Measurements from ENCODE around the gene SMIM33.
"Not testable (repeated sequence)": the region's sequence is repeated elsewhere in the genome, so short reads cannot be mapped to it uniquely, and the experiment has no call there.

SMIM33 gene

GRCh38 chr5:139482050-139482889, 11.5 kb downstream of the SMIM33 start, which contains the start of gene STING1:
Gene STING1 (minus strand): TSS chr5:139482758. CDS start chr5:139481704, 1,054 bp downstream.
- peak; percentile 46 for DNase-seq (ENCODE audit: low read depth)

- not testable (repeated sequence) for DNase-seq (ENCODE audit: low read depth)
Measured at GRCh38 chr5:139482890-139483208, 12.0 kb downstream of the SMIM33 start.

GRCh38 chr5:139486201-139486600, 15.4 kb downstream of the SMIM33 start:
- DNase-seq (ENCODE audit: low read depth), result no peak

GRCh38 chr5:139488260-139488659, 17.5 kb downstream of the SMIM33 start:
- no peak for DNase-seq (ENCODE audit: low read depth)

DNA sequence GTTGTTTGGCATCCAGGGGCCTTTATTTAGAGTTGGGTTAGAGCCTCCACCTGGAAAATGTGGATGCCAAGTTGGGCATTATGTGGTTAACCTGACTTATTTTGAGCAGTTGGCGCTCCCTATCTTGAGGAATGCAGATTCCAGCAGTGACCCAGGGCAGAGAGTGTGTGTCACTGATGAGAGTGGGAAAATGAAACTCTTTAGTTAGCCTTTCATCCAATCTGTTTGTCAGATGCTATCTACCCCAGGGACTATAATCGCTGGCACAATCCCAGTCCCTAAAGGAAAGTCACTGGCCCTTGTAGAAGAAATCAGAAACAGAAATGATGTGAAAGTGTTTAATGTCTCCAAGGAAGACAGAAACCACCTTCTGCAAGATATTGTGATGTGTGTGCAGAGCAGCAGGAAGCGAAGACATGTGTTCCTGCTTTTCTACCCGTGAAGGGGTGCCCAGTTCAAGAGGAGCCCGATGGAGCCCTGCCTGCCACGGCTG, 21.9 kb downstream of the SMIM33 start:
- DNase-seq (ENCODE audit: low read depth), result no peak

GRCh38 chr5:139494256-139494655, 23.5 kb downstream of the SMIM33 start:
- no peak for DNase-seq (ENCODE audit: low read depth)

DNA sequence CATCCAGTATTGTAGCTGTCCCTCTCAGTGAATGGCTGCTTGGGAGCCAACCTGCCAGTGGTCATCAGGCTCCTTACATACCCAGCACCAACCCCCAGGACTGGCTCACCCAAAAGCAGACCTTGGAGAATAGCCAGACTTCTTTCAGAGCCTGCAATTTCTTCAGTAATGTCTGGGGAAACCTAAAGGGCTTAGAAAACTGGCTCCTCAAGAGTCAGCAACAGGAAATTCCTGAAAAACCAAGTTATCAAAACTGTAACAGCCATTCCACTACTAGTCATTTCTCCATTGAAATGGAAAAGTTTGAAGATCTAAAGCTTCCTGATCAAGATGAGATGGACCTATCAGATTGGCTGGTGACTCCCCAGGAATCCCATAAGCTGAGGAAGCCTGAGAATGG, 24.0 kb downstream of the SMIM33 start:
- no peak for DNase-seq (ENCODE audit: low read depth)

GRCh38 chr5:139495638-139496435, 25.0 kb downstream of the SMIM33 start:
- DNase-seq (ENCODE audit: low read depth), result no peak

- no peak for DNase-seq (ENCODE audit: low read depth)
Measured at GRCh38 chr5:139501381-139501780, 30.6 kb downstream of the SMIM33 start.

DNA sequence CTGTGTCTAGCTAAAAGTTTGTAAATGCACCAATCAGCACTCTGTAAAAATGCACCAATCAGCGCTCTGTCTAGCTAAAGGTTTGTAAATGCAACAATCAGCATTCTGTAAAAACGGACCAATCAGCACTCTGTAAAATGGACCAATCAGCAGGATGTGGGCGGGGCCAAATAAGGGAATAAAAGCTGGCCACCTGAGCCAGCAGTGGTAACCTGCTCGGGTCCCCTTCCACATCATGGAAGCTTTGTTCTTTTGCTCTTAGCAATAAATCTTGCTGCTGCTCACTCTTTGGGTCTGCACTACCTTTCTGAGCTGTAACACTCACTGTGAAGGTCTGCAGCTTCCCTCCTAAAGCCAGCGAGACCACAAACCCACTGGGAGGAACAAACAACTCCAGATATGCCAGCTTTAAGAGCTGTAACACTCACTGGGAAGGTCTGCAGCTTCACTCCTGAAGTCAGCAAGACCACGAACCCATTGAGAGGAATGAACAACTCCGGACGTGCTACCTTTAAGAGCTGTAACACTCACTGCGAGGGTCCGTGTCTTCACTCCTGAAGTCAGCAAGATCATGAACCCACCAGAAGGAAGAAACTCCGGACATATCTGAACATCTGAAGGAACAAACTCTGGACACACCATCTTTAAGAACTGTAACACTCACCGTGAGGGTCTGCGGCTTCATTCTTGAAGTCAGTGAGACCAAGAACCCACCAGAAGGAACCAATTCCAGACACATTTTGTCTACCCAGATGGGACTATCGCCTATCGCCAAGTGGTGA, 32.4 kb downstream of the SMIM33 start:
- not testable (repeated sequence) for DNase-seq (ENCODE audit: low read depth)

GRCh38 chr5:139503879-139504278, 33.1 kb downstream of the SMIM33 start:
- not testable (repeated sequence) for DNase-seq (ENCODE audit: low read depth)

DNA sequence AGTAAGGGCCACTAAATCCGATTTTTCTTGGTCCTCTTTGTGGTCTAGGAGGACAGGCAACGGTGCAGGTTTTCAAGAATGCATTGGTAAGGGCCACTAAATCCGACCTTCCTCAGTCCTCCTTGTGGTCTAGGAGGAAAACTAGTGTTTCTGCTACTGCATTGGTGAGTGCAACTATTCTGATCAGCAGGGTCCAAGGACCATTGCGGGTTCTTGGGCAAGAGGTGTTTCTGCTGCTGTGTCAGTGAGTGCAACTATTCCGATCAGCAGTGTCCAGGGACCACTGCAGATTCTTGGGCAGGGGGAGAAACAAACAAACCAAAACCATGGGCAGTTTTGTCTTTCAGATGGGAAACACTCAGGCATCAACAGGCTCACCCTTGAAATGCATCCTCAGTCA, 33.9 kb downstream of the SMIM33 start:
- not testable (repeated sequence) for DNase-seq (ENCODE audit: low read depth)

DNA sequence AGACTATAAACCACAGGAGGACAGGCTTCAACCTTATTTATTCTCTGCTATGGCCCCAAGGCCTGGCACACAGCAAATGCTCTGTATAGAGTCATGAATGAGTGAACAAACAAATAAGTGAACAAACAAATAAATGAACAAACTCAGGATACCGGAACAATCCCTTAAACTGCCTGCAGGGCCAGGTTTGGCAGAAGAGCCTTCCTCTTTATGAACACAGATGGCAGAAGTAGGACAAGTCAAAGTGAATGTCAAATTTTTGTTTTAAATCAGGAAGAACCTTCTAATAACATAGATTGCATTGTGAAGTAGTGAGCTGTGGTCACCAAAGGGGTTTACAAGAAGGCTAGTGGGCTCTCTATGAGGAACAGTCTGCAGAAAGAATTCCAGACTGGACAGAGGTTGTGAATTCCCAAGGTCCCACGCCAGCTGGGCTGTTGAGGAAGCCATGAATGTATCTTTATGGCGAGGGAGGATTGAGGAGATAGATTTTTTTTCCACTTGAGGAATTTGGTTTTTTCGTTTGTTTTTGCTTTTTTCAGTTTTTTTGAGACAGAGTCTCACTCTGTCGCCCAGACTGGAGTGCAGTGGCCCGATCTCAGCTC, 42.1 kb downstream of the SMIM33 start:
- DNase-seq (ENCODE audit: low read depth), result no peak

- DNase-seq (ENCODE audit: low read depth), result peak; percentile 72
Measured at GRCh38 chr5:139513434-139513833, 42.6 kb downstream of the SMIM33 start.

DNA sequence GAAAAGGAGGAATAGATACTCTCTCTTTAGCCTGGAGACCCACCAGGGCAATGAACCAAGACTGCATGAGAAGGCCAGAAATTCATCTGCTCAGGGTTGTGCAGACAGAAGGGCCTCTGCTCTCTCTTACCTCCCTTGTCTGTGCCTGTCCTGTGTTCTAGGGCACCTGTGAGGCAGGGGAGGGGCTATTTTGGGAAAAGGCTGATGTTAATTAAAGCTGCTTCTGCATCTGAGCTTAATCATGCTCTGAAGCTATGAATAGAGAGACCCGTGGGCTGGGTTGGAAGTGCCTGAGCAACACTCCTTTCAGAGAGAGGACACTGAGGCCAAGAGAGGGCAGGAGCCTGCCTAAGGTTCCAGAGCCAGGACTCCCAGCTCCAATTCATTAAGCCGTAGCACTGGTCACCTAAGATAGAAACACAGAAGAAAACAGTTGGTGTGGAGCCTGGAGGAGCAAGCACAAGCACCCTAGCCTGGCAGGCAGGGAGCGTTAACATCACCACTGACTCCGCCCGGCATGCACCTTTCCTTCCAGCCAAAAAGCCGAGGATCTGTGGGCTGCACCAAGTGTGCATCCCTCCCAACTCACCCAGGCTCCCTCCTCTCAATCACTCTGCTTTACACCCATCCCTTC, 43.2 kb downstream of the SMIM33 start:
- no peak for DNase-seq (ENCODE audit: low read depth)

GRCh38 chr5:139514486-139514856, 43.7 kb downstream of the SMIM33 start:
- DNase-seq (ENCODE audit: low read depth), result no peak

DNA sequence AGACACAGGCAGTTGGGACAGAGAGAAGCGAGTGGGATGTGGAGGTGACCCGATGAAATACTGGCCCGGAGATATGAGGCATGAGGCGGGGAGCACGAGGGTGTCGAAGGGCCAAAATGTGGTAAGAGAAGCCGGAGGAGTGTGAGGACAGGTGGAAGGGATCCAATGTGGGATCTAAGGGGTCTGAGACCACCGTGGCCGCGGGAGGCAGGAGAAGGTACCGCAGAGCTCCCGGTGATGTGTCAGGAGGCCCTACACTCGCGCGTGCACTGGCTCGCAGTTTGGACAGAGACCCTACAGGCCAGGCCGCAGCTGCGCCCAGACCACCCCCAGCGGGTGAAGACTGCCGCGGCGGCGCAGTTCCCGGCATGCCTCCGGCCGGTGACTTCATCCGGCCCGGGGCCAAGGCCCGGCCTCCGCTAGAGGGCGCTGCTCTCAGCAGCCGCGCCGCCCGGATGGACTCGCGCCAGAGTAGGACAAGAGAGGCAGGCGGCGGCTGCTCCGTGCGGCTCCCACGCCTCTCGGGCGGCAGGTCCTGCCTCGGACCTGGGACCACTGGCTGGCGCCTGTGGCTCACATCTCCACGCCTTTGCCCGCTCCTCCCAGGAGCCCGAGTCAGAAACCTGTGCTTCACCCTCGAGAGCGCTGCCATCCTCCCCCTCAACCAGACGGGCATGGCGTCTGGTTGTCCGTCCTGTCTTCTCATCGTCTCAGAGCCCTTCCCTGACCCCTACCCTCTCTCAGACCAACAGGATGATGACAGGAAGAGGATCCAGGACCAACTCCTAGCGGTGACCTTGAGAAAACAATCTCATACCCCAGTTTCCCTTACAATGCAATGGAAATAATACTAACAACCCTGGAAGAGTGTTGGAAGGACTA, 47.1 kb downstream of the SMIM33 start:
- peak; percentile 90 for DNase-seq (ENCODE audit: low read depth)
